Endothelial cell of hepatic sinusoid (primary cell): Measurements from ENCODE around the gene BAZ1B.
"Not testable (repeated sequence)": the region's sequence is repeated elsewhere in the genome, so short reads cannot be mapped to it uniquely, and the experiment has no call there.

Experiments
- in situ Hi-C: cut with HindIII; loops from 2 replicates; pipeline ENCODE4 v1.10.0; 2017; ENCODE audit warnings: low sequenced_read_pairs

The BAZ1B gene, protein sequence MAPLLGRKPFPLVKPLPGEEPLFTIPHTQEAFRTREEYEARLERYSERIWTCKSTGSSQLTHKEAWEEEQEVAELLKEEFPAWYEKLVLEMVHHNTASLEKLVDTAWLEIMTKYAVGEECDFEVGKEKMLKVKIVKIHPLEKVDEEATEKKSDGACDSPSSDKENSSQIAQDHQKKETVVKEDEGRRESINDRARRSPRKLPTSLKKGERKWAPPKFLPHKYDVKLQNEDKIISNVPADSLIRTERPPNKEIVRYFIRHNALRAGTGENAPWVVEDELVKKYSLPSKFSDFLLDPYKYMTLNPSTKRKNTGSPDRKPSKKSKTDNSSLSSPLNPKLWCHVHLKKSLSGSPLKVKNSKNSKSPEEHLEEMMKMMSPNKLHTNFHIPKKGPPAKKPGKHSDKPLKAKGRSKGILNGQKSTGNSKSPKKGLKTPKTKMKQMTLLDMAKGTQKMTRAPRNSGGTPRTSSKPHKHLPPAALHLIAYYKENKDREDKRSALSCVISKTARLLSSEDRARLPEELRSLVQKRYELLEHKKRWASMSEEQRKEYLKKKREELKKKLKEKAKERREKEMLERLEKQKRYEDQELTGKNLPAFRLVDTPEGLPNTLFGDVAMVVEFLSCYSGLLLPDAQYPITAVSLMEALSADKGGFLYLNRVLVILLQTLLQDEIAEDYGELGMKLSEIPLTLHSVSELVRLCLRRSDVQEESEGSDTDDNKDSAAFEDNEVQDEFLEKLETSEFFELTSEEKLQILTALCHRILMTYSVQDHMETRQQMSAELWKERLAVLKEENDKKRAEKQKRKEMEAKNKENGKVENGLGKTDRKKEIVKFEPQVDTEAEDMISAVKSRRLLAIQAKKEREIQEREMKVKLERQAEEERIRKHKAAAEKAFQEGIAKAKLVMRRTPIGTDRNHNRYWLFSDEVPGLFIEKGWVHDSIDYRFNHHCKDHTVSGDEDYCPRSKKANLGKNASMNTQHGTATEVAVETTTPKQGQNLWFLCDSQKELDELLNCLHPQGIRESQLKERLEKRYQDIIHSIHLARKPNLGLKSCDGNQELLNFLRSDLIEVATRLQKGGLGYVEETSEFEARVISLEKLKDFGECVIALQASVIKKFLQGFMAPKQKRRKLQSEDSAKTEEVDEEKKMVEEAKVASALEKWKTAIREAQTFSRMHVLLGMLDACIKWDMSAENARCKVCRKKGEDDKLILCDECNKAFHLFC (N-terminal part only)

GRCh38 chr7:73522105-73522872, at the start of gene BAZ1B:
Gene BAZ1B (minus strand): TSS chr7:73522293. CDS start chr7:73521933, 360 bp downstream.
- in situ Hi-C loops = loop anchor here (5.0 kb wide), 2 partner anchors 80 to 180 kb away; no protein-coding TSS in a partner anchor

GRCh38 chr7:73570977-73571376, 48.9 kb upstream of the BAZ1B start:
- in situ Hi-C loops = no loop called here

GRCh38 chr7:73570521-73570920, 48.4 kb upstream of the BAZ1B start:
- in situ Hi-C loops = no loop called here

- in situ Hi-C loops = no loop called here
Measured at GRCh38 chr7:73569042-73569608, 47.0 kb upstream of the BAZ1B start.

- in situ Hi-C loops = no loop called here
Measured at GRCh38 chr7:73567846-73568685, 46.0 kb upstream of the BAZ1B start.

GRCh38 chr7:73567140-73567539, 45.0 kb upstream of the BAZ1B start:
- in situ Hi-C loops = no loop called here

GRCh38 chr7:73566431-73566830, 44.3 kb upstream of the BAZ1B start:
- in situ Hi-C loops = not testable (repeated sequence)

- in situ Hi-C loops = no loop called here
Measured at GRCh38 chr7:73565675-73566340, 43.7 kb upstream of the BAZ1B start.

DNA sequence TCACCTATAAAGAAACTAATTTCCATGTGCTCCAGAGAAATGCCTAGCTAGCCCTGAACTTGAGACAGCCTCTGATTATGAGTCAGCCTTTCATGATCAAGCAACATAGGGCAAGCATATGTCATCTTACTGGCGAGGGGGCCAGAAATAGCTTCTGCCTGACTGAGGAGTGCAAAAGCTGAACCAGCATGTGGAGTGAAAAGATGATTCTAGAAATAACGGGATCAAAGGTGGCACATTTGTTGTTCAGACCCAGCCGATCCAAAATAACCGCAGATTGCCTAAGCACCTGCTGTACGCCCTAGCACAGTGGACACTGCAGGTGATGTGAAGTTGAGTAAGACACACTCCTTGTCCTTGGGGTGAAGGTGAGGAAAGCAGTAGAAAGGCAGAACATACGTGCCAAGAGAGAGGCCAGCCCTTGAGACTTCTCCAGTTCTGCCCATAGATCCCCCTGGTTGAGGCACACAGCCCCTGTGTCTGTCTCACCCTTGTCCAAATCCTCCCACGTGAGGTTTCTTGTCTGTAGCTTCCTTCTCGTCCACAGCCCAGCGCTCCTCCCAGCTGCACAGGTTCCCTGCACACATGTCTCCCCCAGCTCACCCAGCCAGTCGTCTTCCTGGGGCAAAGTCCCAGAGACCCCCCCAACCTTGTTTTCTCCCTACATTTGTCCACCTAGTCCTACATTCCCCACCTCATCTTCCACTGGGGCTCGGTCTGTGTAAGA, 38.2 kb upstream of the BAZ1B start:
- in situ Hi-C loops = no loop called here

GRCh38 chr7:73557397-73558257, 35.5 kb upstream of the BAZ1B start, which contains the start of gene BCL7B:
Gene BCL7B (minus strand): TSS chr7:73557690. CDS start chr7:73557578, 112 bp downstream.
- in situ Hi-C loops = no loop called here

GRCh38 chr7:73557108-73557396, 35.0 kb upstream of the BAZ1B start:
- in situ Hi-C loops = no loop called here

- in situ Hi-C loops = no loop called here
Measured at GRCh38 chr7:73556208-73557107, 34.4 kb upstream of the BAZ1B start.

DNA sequence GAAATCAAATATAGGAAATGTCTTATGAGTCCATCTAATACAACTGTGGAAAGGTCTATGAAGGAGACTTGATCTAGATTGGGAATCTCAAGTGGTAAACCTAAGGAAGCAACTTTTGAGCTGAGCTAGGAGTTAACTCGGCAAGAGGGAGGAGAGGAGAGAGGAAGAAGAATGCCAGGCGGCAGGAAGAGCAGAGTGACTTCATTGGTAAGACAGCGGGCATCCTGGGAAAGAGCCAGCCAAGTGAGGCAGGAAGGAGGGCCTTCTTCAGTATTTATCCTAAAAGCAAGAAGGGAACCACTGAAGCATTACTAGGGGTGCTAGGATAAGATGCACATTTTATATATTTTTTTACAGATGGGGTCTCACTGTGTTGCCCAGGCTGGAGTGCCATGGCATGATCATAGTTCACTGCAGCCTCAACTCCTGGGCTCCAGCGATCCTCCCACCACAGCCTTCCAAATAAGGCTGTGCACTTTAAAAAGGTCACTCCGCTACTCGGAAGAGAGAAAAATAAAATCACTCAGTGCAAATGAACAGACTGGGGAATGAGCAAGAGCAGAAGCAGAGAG, 33.4 kb upstream of the BAZ1B start:
- in situ Hi-C loops = no loop called here

DNA sequence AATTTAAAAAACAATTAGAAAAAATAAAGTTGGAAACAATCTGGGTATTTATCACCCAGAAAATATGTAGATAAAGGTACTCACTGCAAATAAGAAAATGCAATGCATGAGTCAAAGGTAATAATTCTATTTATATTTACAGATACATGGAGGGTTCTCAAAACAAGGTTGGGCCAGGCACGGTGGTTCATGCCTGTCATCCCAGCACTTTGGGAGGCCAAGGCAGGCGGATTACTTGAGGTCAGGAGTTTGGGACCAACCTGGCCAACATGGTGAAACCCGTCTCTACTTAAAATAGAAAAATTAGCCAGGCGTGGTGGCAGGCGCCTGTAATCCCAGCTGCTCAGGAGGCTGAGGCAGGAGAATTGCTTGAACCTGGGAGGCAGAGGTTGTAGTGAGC, 28.0 kb upstream of the BAZ1B start:
- in situ Hi-C loops = not testable (repeated sequence)

- in situ Hi-C loops = no loop called here
Measured at GRCh38 chr7:73549176-73549575, 27.1 kb upstream of the BAZ1B start.

GRCh38 chr7:73547841-73548240, 25.7 kb upstream of the BAZ1B start:
- in situ Hi-C loops = no loop called here
